Measurements from ENCODE around the gene ACTL8. TPM values are rescaled to one million over a fixed set of nuclear protein-coding genes. Genes with fewer than 3 reads are reported as not detected.

Gene ACTL8
- total RNA-seq, 1 donor from 2014 or later, result 0.26 TPM

DNA sequence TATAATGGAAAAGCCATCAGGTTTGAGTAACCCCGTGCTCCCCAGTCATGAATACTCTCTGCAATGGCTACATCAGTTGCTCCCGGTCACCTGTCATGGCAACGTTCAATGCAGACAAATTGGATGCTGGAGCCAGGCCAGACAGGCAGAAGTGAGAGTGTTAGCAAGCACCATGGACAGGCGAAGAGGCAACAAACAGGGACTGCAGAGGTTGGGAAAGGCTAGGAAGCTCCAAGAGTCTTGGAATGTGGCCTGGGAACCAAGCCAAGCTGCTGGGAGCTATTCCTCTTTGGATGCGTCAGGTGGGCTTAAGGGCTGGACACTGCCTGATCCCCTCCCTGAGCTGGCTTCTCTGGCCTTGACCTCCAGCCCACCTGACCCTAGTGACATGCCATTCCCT lies 102.9 kb downstream of the ACTL8 start:
- Mint-ChIP-seq H3K9me3 (ENCODE audit: unreplicated experiment) (no peaks in the 10 kb centered on the region), H3K4me1 (ENCODE audit: unreplicated experiment) (no peaks in the 10 kb centered on the region), H3K36me3 (ENCODE audit: low read depth, unreplicated experiment) (no peaks in the 10 kb centered on the region), H3K27ac (ENCODE audit: unreplicated experiment) (no peak overlapping the region), H3K27me3 (ENCODE audit: unreplicated experiment) (no peaks in the 10 kb centered on the region), H3K4me3 (ENCODE audit: unreplicated experiment) (no peak overlapping the region)
- no peak for TF ChIP-seq CTCF (IDR thresholded peaks at IDR 0.05; ENCODE audit: unreplicated experiment)
- no peak for DNase-seq (ENCODE audit: low spot score)

- no peak for TF ChIP-seq CTCF (IDR thresholded peaks at IDR 0.05; ENCODE audit: unreplicated experiment)
- Mint-ChIP-seq H3K4me3 (ENCODE audit: unreplicated experiment) (no peak overlapping the region), H3K27me3 (ENCODE audit: unreplicated experiment) (no peaks in the 10 kb centered on the region), H3K27ac (ENCODE audit: unreplicated experiment) (no peak overlapping the region), H3K4me1 (ENCODE audit: unreplicated experiment) (no peaks in the 10 kb centered on the region), H3K36me3 (ENCODE audit: low read depth, unreplicated experiment) (no peaks in the 10 kb centered on the region), H3K9me3 (ENCODE audit: unreplicated experiment) (no peaks in the 10 kb centered on the region)
- DNase-seq (ENCODE audit: low spot score), result no peak
These were observed 105.7 kb downstream of the ACTL8 start for GRCh38 chr1:17860812-17861211.

GRCh38 chr1:17861685-17862084 lies 106.6 kb downstream of the ACTL8 start:
- H3K36me3 Mint-ChIP-seq (ENCODE audit: low read depth, unreplicated experiment), result no peaks in the 10 kb centered on the region
- TF ChIP-seq CTCF (IDR thresholded peaks at IDR 0.05; ENCODE audit: unreplicated experiment), result no peak
- no peak overlapping the region for H3K27ac Mint-ChIP-seq (ENCODE audit: unreplicated experiment)
- H3K27me3 Mint-ChIP-seq (ENCODE audit: unreplicated experiment), result no peaks in the 10 kb centered on the region
- no peaks in the 10 kb centered on the region for H3K9me3 Mint-ChIP-seq (ENCODE audit: unreplicated experiment)
- H3K4me3 Mint-ChIP-seq (ENCODE audit: unreplicated experiment), result no peak overlapping the region
- peaks cover 2% of the 10 kb centered on the region for H3K4me1 Mint-ChIP-seq (ENCODE audit: unreplicated experiment)
- DNase-seq (ENCODE audit: low spot score), result no peak

DNA sequence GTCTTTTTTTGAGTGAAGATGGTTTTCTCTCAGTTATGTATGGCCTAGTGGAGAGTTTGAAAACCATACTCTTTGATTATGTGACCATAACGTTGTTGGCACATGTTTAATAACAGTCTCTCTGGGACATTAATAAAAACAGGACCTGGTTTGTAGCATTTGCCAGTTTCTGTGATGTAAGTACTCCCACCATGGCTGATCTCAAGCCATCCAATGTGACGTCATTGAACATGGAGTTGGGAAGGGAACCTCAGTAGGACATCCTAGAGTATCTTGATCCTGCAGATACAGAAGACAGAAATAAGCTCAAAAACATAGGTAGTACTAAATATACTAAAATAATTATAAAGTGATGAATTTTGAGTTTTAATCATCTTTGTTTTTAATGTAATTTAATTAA lies 107.0 kb downstream of the ACTL8 start:
- Mint-ChIP-seq H3K9me3 (ENCODE audit: unreplicated experiment) (no peaks in the 10 kb centered on the region), H3K4me3 (ENCODE audit: unreplicated experiment) (no peak overlapping the region), H3K36me3 (ENCODE audit: low read depth, unreplicated experiment) (no peaks in the 10 kb centered on the region), H3K27me3 (ENCODE audit: unreplicated experiment) (no peaks in the 10 kb centered on the region), H3K27ac (ENCODE audit: unreplicated experiment) (no peak overlapping the region), H3K4me1 (ENCODE audit: unreplicated experiment) (peaks cover 2% of the 10 kb centered on the region)
- DNase-seq (ENCODE audit: low spot score), result no peak
- no peak for TF ChIP-seq CTCF (IDR thresholded peaks at IDR 0.05; ENCODE audit: unreplicated experiment)

DNA sequence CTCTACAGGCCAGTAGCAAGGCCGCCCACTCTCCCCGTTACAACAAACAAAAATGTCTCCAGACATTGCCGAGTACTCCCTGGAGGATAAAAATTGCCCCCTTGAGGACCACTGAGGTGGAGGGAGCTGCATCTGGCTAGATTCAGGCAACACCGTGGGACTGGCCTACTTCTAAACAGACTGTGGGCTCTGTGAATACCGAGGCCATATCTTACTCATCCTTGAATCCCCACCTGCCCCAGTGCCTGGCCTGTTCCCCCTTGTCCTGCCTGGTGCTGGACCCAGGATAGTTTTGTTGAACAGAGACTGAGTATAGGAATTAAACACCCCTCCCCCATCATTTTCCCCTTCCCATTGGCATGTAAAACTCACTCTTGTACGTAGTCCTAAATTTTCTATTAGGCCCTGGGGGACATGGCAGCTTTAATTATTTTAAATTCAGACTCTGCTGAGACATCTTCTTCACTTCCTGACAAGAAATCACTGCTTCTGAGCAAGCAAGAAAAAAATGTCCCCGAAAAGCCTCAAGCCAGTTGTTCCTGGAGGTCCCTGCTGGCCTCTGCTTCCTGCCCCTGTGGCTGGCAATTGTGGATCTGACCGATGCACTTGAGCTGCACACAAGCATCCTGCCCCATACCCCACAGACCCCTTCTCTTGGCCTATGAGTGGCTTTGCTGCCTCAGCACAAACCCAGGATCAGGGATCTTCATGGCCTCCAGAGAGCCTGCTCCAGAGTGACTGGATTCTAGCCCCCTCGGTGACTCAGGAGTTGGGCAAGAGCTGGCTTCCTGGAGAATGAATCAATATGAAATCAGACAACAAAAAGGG lies 111.0 kb downstream of the ACTL8 start:
- peaks cover 2% of the 10 kb centered on the region for H3K4me1 Mint-ChIP-seq (ENCODE audit: unreplicated experiment)
- no peak overlapping the region for H3K4me3 Mint-ChIP-seq (ENCODE audit: unreplicated experiment)
- no peak overlapping the region for H3K27ac Mint-ChIP-seq (ENCODE audit: unreplicated experiment)
- no peaks in the 10 kb centered on the region for H3K9me3 Mint-ChIP-seq (ENCODE audit: unreplicated experiment)
- no peaks in the 10 kb centered on the region for H3K36me3 Mint-ChIP-seq (ENCODE audit: low read depth, unreplicated experiment)
- no peak for TF ChIP-seq CTCF (IDR thresholded peaks at IDR 0.05; ENCODE audit: unreplicated experiment)
- DNase-seq (ENCODE audit: low spot score), result no peak
- no peaks in the 10 kb centered on the region for H3K27me3 Mint-ChIP-seq (ENCODE audit: unreplicated experiment)
